SK-N-SH (cell line): Measurements from ENCODE around the gene SPATA31C2. TPM values are rescaled to one million over a fixed set of nuclear protein-coding genes. Genes with fewer than 3 reads are reported as not detected.

ENCODE experiments used
- CTCF ChIA-PET: fragments of 300-600, 350-600 bp; formaldehyde crosslinking; extraction: SDS; loops from one replicate; lab custom pipeline; 2021; lab: Yijun Ruan, JAX
- POLR2A ChIA-PET: fragments of 350-600 bp; sonication (Branson Sonifier 250); formaldehyde crosslinking; extraction: SDS; loops from one replicate; lab custom pipeline; 2020; ENCODE audit warnings: antibody characterized with exemption, inconsistent platforms; lab: Yijun Ruan, JAX
- DNase-seq: peaks from one replicate; pipeline ENCODE4 v3.0.0; 2012
- H2AFZ ChIP-seq: fragments of 200-600 bp; sonication (generic); 2 replicates; pipeline ENCODE4 v1.8.1; 2016; ENCODE audit warnings: antibody characterized with exemption, mild to moderate bottlenecking, low read depth
- H3F3A ChIP-seq: fragments of 200-600 bp; sonication (generic); replicated peaks from 2 replicates; pipeline ENCODE3; 2016; ENCODE audit warnings: antibody characterized with exemption, mild to moderate bottlenecking; ENCODE audit not compliant: insufficient read depth
- H3K27ac ChIP-seq, 2 experiments: fragments of 200-500 bp in 1 of 2; fragments of 200-600 bp in 1 of 2; sonication (Bioruptor generic) in 1 of 2; sonication (generic), shearing (Covaris generic) in 1 of 2; 2 replicates each; pipeline versions ENCODE4 v1.5.1 to v1.6.1; 2014 to 2016; ENCODE audit warnings: low read depth in 2 of 2, inconsistent platforms in 1 of 2, low read length in 1 of 2, mild to moderate bottlenecking in 1 of 2, mixed read lengths in 1 of 2
- H3K27me3 ChIP-seq: fragments of 200-600 bp; sonication (generic), shearing (Covaris generic); 2 replicates; pipeline ENCODE4 v1.6.1; 2016; ENCODE audit warnings: mixed run types; ENCODE audit not compliant: insufficient read depth
- H3K36me3 ChIP-seq, 2 experiments: fragments of 200-500 bp in 1 of 2; fragments of 200-600 bp in 1 of 2; sonication (Bioruptor generic) in 1 of 2; sonication (generic) in 1 of 2; replicated peaks in 1 of 2; 2 replicates each; pipeline versions ENCODE3 to v1.5.1; 2014 to 2016; ENCODE audit warnings: low read length in 1 of 2, mild to moderate bottlenecking in 1 of 2; ENCODE audit not compliant: insufficient read depth in 2 of 2, control insufficient read depth in 1 of 2
- H3K4me1 ChIP-seq, 2 experiments: fragments of 200-500 bp in 1 of 2; fragments of 200-600 bp in 1 of 2; sonication (Bioruptor generic) in 1 of 2; sonication (generic), shearing (Covaris generic) in 1 of 2; 2 replicates each; pipeline versions ENCODE4 v1.5.1 to v1.6.1; 2014 to 2016; ENCODE audit warnings: low read depth in 1 of 2, low read length in 1 of 2, mixed run types in 1 of 2; ENCODE audit not compliant: insufficient read depth in 2 of 2, control insufficient read depth in 1 of 2
- H3K4me2 ChIP-seq: fragments of 200-600 bp; sonication (generic), shearing (Covaris generic); 2 replicates; pipeline ENCODE4 v1.6.1; 2017; ENCODE audit warnings: mixed run types
- H3K4me3 ChIP-seq, 2 experiments: fragments of 200-500 bp in 1 of 2; fragments of 200-600 bp in 1 of 2; sonication (Bioruptor generic) in 1 of 2; sonication (generic), shearing (Covaris generic) in 1 of 2; 2 replicates each; pipeline versions ENCODE4 v1.5.1 to v1.8.1; 2014 to 2016; ENCODE audit warnings: low read depth in 2 of 2, inconsistent platforms in 1 of 2, low read length in 1 of 2, mild to moderate bottlenecking in 1 of 2, mixed read lengths in 1 of 2, moderate library complexity in 1 of 2
- H3K79me2 ChIP-seq: fragments of 200-600 bp; sonication (generic); 2 replicates; pipeline ENCODE4 v1.8.1; 2017; ENCODE audit warnings: mild to moderate bottlenecking; ENCODE audit not compliant: insufficient read depth
- H3K9ac ChIP-seq: fragments of 200-600 bp; sonication (generic); 2 replicates; pipeline ENCODE4 v1.6.1; 2017; ENCODE audit warnings: mixed run types
- H3K9me2 ChIP-seq: fragments of 200-600 bp; sonication (generic); 2 replicates; pipeline ENCODE4 v1.6.1; 2017; ENCODE audit warnings: mixed run types
- H3K9me3 ChIP-seq: fragments of 200-600 bp; sonication (generic); 2 replicates; pipeline ENCODE4 v1.6.1; 2017; ENCODE audit warnings: mixed run types, mild to moderate bottlenecking, moderate library complexity
- H4K20me1 ChIP-seq: fragments of 200-600 bp; sonication (generic); 2 replicates; pipeline ENCODE4 v1.6.1; 2017; ENCODE audit warnings: mild to moderate bottlenecking, mixed run types; ENCODE audit not compliant: insufficient read depth
- EP300 ChIP-seq, 2 experiments: IDR thresholded peaks; 2 replicates each; pipeline versions ENCODE4 v1.4.0 to v1.6.1; 2012; ENCODE audit warnings: borderline replicate concordance in 1 of 2, low read depth in 1 of 2, low read length in 1 of 2
- EZH2phosphoT487 ChIP-seq: fragments of 200-600 bp; sonication (generic); IDR thresholded peaks from 2 replicates; pipeline ENCODE4 v1.6.1; 2017; ENCODE audit warnings: low read depth, mixed run types, mild to moderate bottlenecking, antibody characterized with exemption, moderate library complexity, borderline replicate concordance
- FOSL2 ChIP-seq: IDR thresholded peaks from 2 replicates; pipeline ENCODE4 v1.4.0; 2012; ENCODE audit warnings: low read depth, mild to moderate bottlenecking, moderate library complexity, borderline replicate concordance
- FOXJ3 ChIP-seq: sonication (generic); formaldehyde crosslinking; IDR thresholded peaks from 2 replicates; pipeline ENCODE4 v1.5.1; 2020; ENCODE audit warnings: mild to moderate bottlenecking, missing genetic modification reagents
- MEF2A ChIP-seq: IDR thresholded peaks from 2 replicates; pipeline ENCODE4 v1.4.0; 2012; ENCODE audit warnings: low read depth, borderline replicate concordance
- NFIC ChIP-seq: IDR thresholded peaks from 2 replicates; pipeline ENCODE4 v1.4.0; 2012; ENCODE audit warnings: borderline replicate concordance
- RAD21 ChIP-seq: IDR thresholded peaks from 2 replicates; pipeline ENCODE4 v1.6.1; 2012; ENCODE audit warnings: mild to moderate bottlenecking, low read length
- RCOR1 ChIP-seq: fragments of 150-350 bp; IDR thresholded peaks from 2 replicates; pipeline ENCODE4 v1.6.1; 2017; ENCODE audit warnings: antibody characterized with exemption, low read length
- SMC3 ChIP-seq: IDR thresholded peaks from 2 replicates; pipeline ENCODE4 v1.6.1; 2012; ENCODE audit warnings: low read depth, low read length, improper control_type of control experiment
- TAF1 ChIP-seq: IDR thresholded peaks from 2 replicates; pipeline ENCODE4 v1.6.1; 2012; ENCODE audit warnings: low read depth, mild to moderate bottlenecking, low read length, moderate library complexity, borderline replicate concordance
- TCF12 ChIP-seq: IDR thresholded peaks from 2 replicates; pipeline ENCODE4 v1.4.0; 2012
- YY1 ChIP-seq: IDR thresholded peaks from 2 replicates; pipeline ENCODE4 v1.4.0; 2012; ENCODE audit warnings: low read depth, mild to moderate bottlenecking
- WGBS: methylation state at CpG from one replicate; pipeline ENCODE4 v1.1.6; 2017; ENCODE audit warnings: low lambda C conversion rate; 5-methylcytosine and 5-hydroxymethylcytosine counted together
- polyA plus RNA-seq, 3 experiments: library from polyadenylated mRNA; depleted of rRNA; stranded (reverse); fragments of >200 nt; gene quantifications; 2 replicates each; pipeline ENCODE4 v1.2.3, GENCODE V29; 2012
- TF ChIP-seq, protein P1 (sequence below): fragments of 150-350 bp; IDR thresholded peaks from 2 replicates; pipeline ENCODE4 v1.6.1; 2016; ENCODE audit warnings: mild to moderate bottlenecking, low read depth, low read length
- TF ChIP-seq, protein P2 (sequence below): IDR thresholded peaks from 2 replicates; pipeline ENCODE4 v1.4.0; 2012; ENCODE audit warnings: low read depth, borderline replicate concordance
- TF ChIP-seq, protein P3 (sequence below): fragments of 200-600 bp; sonication (generic); IDR thresholded peaks from 2 replicates; pipeline ENCODE4 v1.6.1; 2017; ENCODE audit warnings: antibody characterized with exemption, mild to moderate bottlenecking, moderate library complexity

The SPATA31C2 gene
- polyA plus RNA-seq, 1 of the 3 experiments (the other 2 are of a cell fraction), result not detected

DNA sequence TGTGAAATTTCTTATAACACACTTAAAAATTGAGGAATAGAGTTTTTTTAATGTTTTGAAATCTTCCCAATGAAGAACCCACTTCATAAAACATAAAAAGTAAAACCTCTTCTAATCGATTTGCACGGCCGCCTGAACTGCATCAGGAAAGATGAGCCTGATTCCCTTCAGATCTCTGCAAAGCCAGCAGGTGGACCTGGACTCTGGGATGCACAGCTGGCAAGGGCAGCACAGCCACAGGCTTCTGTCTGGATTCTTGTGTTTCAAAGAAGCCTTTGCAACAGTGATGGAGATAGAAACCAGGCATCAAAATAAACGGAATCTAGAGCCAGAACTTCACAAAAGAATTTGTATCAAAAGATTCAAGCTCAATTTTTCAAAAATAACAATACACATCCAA, 36.0 kb upstream of the SPATA31C2 start:
- TF ChIP-seq RAD21 (peak; percentile 45), TCF12 (no peak), EZH2phosphoT487 (no peak), YY1 (no peak), MEF2A (no peak), EP300 (IDR thresholded peaks at IDR 0.05; ENCODE audit: borderline replicate concordance in 1 of 2, low read depth in 1 of 2, low read length in 1 of 2) (no peak), RCOR1 (no peak), SMC3 (peak; percentile 20; the same call in 1 of the 2 replicates)
- TF ChIP-seq, protein P1, sequence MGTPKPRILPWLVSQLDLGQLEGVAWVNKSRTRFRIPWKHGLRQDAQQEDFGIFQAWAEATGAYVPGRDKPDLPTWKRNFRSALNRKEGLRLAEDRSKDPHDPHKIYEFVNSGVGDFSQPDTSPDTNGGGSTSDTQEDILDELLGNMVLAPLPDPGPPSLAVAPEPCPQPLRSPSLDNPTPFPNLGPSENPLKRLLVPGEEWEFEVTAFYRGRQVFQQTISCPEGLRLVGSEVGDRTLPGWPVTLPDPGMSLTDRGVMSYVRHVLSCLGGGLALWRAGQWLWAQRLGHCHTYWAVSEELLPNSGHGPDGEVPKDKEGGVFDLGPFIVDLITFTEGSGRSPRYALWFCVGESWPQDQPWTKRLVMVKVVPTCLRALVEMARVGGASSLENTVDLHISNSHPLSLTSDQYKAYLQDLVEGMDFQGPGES, result no peak

DNA sequence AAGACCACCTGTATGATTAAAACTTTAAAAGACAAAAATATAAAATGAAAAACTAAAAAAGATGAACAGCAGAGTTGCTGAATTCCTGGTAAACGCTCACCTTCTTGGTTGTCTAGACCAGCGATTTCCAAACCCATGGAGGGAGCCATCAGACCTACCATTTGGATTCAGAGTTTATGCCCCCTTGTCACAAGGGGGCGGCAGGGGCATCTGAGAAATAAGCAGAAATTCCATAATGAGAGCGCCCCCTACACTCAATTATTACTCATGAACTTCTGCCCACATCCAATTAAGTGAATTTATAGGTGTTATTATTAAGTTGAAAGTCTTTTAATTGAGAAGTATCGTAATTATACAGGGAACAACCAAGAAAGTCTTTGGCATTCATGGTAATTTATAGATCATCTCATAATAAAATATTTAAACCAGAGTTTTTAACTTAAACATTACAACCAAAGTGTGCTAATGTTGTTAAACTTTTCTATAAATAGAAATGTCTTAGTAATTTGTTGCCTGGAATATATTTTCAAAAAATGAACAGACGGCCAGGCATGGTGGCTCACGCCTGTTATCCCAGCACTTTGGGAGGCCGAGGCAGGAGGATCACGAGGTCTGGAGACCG, 35.2 kb upstream of the SPATA31C2 start:
- no peaks in the 10 kb centered on the region for H3K4me1 ChIP-seq
- no peak overlapping the region for H3K9ac ChIP-seq
- no peaks in the 10 kb centered on the region for H3K79me2 ChIP-seq
- no peaks in the 10 kb centered on the region for H3K27me3 ChIP-seq
- TF ChIP-seq FOXJ3 (CRISPR knock-in tag), result no peak
- TF ChIP-seq SMC3, result peak; percentile 53
- TF ChIP-seq, protein P2, sequence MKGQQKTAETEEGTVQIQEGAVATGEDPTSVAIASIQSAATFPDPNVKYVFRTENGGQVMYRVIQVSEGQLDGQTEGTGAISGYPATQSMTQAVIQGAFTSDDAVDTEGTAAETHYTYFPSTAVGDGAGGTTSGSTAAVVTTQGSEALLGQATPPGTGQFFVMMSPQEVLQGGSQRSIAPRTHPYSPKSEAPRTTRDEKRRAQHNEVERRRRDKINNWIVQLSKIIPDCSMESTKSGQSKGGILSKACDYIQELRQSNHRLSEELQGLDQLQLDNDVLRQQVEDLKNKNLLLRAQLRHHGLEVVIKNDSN, result no peak
- peak; percentile 71 for TF ChIP-seq RAD21
- TF ChIP-seq NFIC, result no peak
- no peak for TF ChIP-seq MEF2A
- TF ChIP-seq, protein P3, sequence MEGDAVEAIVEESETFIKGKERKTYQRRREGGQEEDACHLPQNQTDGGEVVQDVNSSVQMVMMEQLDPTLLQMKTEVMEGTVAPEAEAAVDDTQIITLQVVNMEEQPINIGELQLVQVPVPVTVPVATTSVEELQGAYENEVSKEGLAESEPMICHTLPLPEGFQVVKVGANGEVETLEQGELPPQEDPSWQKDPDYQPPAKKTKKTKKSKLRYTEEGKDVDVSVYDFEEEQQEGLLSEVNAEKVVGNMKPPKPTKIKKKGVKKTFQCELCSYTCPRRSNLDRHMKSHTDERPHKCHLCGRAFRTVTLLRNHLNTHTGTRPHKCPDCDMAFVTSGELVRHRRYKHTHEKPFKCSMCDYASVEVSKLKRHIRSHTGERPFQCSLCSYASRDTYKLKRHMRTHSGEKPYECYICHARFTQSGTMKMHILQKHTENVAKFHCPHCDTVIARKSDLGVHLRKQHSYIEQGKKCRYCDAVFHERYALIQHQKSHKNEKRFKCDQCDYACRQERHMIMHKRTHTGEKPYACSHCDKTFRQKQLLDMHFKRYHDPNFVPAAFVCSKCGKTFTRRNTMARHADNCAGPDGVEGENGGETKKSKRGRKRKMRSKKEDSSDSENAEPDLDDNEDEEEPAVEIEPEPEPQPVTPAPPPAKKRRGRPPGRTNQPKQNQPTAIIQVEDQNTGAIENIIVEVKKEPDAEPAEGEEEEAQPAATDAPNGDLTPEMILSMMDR, result peak; percentile 76
- TF ChIP-seq EP300 (IDR thresholded peaks at IDR 0.05; ENCODE audit: borderline replicate concordance in 1 of 2, low read depth in 1 of 2, low read length in 1 of 2), result no peak
- TF ChIP-seq TAF1, result no peak
- TF ChIP-seq FOSL2, result no peak
- H3K27ac ChIP-seq, result no peak overlapping the region
- H3F3A ChIP-seq, result no peaks in the 10 kb centered on the region
- peaks cover 2% of the 10 kb centered on the region; the same call in 1 of the 2 replicates for H3K9me3 ChIP-seq
- H3K36me3 ChIP-seq, result no peaks in the 10 kb centered on the region
- no peak overlapping the region for H3K4me3 ChIP-seq
- no peak overlapping the region for H3K4me2 ChIP-seq
- peak; percentile 54 for DNase-seq
- ChIA-PET CTCF (interaction anchor here (0.9 kb wide), 1 partner anchor 241 kb away, joined by 3 read pairs; no protein-coding TSS in a partner anchor), POLR2A (no interaction called here)
- WGBS, result 53% methylated on average over 10 of the region's 10 CpGs
- no peaks in the 10 kb centered on the region for H4K20me1 ChIP-seq
- H3K9me2 ChIP-seq, result no peaks in the 10 kb centered on the region
- H2AFZ ChIP-seq, result no peak overlapping the region

More for the DNA sequence above, 36.0 kb upstream of the SPATA31C2 start:
- peak; percentile 45 for DNase-seq
- Histone ChIP-seq H3K9me2 (no peaks in the 10 kb centered on the region), H3K27me3 (no peaks in the 10 kb centered on the region), H3K36me3 (no peaks in the 10 kb centered on the region), H3K9me3 (no peaks in the 10 kb centered on the region), H3K4me2 (no peak overlapping the region), H4K20me1 (no peaks in the 10 kb centered on the region), H3F3A (no peaks in the 10 kb centered on the region), H3K4me1 (no peaks in the 10 kb centered on the region), H3K27ac (no peak overlapping the region), H3K4me3 (no peak overlapping the region), H3K9ac (no peak overlapping the region), H2AFZ (no peak overlapping the region), H3K79me2 (no peaks in the 10 kb centered on the region)
- ChIA-PET CTCF (interaction anchor here (1.1 kb wide), 1 partner anchor 8 kb away, joined by 4 read pairs; no protein-coding TSS in a partner anchor), POLR2A (interaction anchor here (0.5 kb wide), 1 partner anchor 776 kb away, joined by 3 read pairs; no protein-coding TSS in a partner anchor)
- WGBS, result 12% methylated on average over 4 of the region's 4 CpGs
